Measurements from ENCODE around the gene CRAT. TPM values are rescaled to one million over a fixed set of nuclear protein-coding genes. Genes with fewer than 3 reads are reported as not detected.

The CRAT gene
- total RNA-seq, 4 donors from 2014 or later, result 59.6 to 91.2 (median 67.5) TPM

GRCh38 chr9:129089246-129089645 lies 21.3 kb downstream of the CRAT start:
- H3K4me1 ChIP-seq, result no peaks in the 10 kb centered on the region
- H3K27me3 ChIP-seq, result no peaks in the 10 kb centered on the region
- no peak for ATAC-seq
- TF ChIP-seq CTCF (IDR thresholded peaks at IDR 0.05) (no peak), POLR2A (IDR thresholded peaks at IDR 0.05) (no peak), POLR2AphosphoS5 (IDR thresholded peaks at IDR 0.05) (no peak), EP300 (IDR thresholded peaks at IDR 0.05) (no peak)
- H3K27ac ChIP-seq, result no peak overlapping the region
- peaks cover 0 to 66% of the 10 kb centered on the region in 2 donors for H3K36me3 ChIP-seq
- H3K9me3 ChIP-seq, result no peaks in the 10 kb centered on the region
- 87% methylated on average over 13 of the region's 15 CpGs; no CpG with 5 or more reads in 1 of the 2 donors for WGBS, 2 donors (ENCODE audit: low coverage in 1 of 2)
- H3K4me3 ChIP-seq, result no peak overlapping the region

GRCh38 chr9:129084087-129084486 lies 26.5 kb downstream of the CRAT start:
- WGBS, 2 donors (ENCODE audit: low coverage in 1 of 2), result 100% methylated on average over 2 of the region's 7 CpGs; no CpG with 5 or more reads in 1 of the 2 donors
- H3K9me3 ChIP-seq, result no peaks in the 10 kb centered on the region
- no peaks in the 10 kb centered on the region for H3K27me3 ChIP-seq
- H3K36me3 ChIP-seq, result peaks cover 0 to 47% of the 10 kb centered on the region in 2 donors
- ATAC-seq, result no peak
- peaks cover 0 to 31% (median 10%) of the 10 kb centered on the region in 3 donors for H3K4me1 ChIP-seq
- TF ChIP-seq POLR2AphosphoS5 (IDR thresholded peaks at IDR 0.05), result no peak
- no peak for TF ChIP-seq POLR2A (IDR thresholded peaks at IDR 0.05)
- TF ChIP-seq CTCF (IDR thresholded peaks at IDR 0.05), result no peak
- no peak for TF ChIP-seq EP300 (IDR thresholded peaks at IDR 0.05)
- no peak overlapping the region for H3K27ac ChIP-seq
- H3K4me3 ChIP-seq, result no peak overlapping the region

GRCh38 chr9:129081388-129081904 lies 29.1 kb downstream of the CRAT start:
- no CpG with 5 or more reads among the region's 30 CpGs for WGBS, 2 donors (ENCODE audit: low coverage in 1 of 2)

GRCh38 chr9:129080601-129081387 lies 29.8 kb downstream of the CRAT start, which contains the start of gene DOLPP1:
Gene DOLPP1 (plus strand): TSS chr9:129081111. CDS start chr9:129081132, 21 bp downstream.
- WGBS, 2 donors (ENCODE audit: low coverage in 1 of 2), result no CpG with 5 or more reads among the region's 70 CpGs
- peak; percentile 99 for ATAC-seq
- TF ChIP-seq EP300 (IDR thresholded peaks at IDR 0.05) (no peak), POLR2AphosphoS5 (IDR thresholded peaks at IDR 0.05) (peak; percentile 54), POLR2A (IDR thresholded peaks at IDR 0.05) (peak; percentile 35 to 46)

More at GRCh38 chr9:129081388-129081904, 29.1 kb downstream of the CRAT start:
- Histone ChIP-seq H3K4me1 (peaks cover 0 to 31% (median 10%) of the 10 kb centered on the region in 3 donors), H3K27me3 (no peaks in the 10 kb centered on the region), H3K36me3 (peaks cover 0 to 21% of the 10 kb centered on the region in 2 donors), H3K9me3 (no peaks in the 10 kb centered on the region), H3K27ac (peak overlapping the region; percentile 43 to 86 (median 84)), H3K4me3 (peak overlapping the region; percentile 63 to 64)
- ATAC-seq, result no peak
- TF ChIP-seq CTCF (IDR thresholded peaks at IDR 0.05) (no peak), EP300 (IDR thresholded peaks at IDR 0.05) (no peak), POLR2AphosphoS5 (IDR thresholded peaks at IDR 0.05) (no peak), POLR2A (IDR thresholded peaks at IDR 0.05) (no peak)

GRCh38 chr9:129080298-129080600 lies 30.3 kb downstream of the CRAT start:
- no peaks in the 10 kb centered on the region for H3K27me3 ChIP-seq
- no peak for ATAC-seq
- H3K4me1 ChIP-seq, result peaks cover 0 to 31% (median 10%) of the 10 kb centered on the region in 3 donors
- H3K4me3 ChIP-seq, result peak overlapping the region; percentile 20 to 63
- peak overlapping the region in 3 of 4 donors; percentile 53 to 83 (median 74) for H3K27ac ChIP-seq
- 2 to 10% methylated on average over 7 to 11 of the region's 12 CpGs for WGBS, 2 donors (ENCODE audit: low coverage in 1 of 2)
- H3K36me3 ChIP-seq, result peaks cover 0 to 9% of the 10 kb centered on the region in 2 donors
- H3K9me3 ChIP-seq, result no peaks in the 10 kb centered on the region
- TF ChIP-seq POLR2AphosphoS5 (IDR thresholded peaks at IDR 0.05) (no peak), EP300 (IDR thresholded peaks at IDR 0.05) (no peak), POLR2A (IDR thresholded peaks at IDR 0.05) (no peak), CTCF (IDR thresholded peaks at IDR 0.05) (no peak)

More at GRCh38 chr9:129080601-129081387, 29.8 kb downstream of the CRAT start, which contains the start of gene DOLPP1:
- peaks cover 0 to 31% (median 10%) of the 10 kb centered on the region in 3 donors for H3K4me1 ChIP-seq
- H3K27ac ChIP-seq, result peak within 1 kb of the TSS; percentile 43 to 86 (median 84)
- H3K36me3 ChIP-seq, result peaks cover 0 to 15% of the 10 kb centered on the region in 2 donors
- H3K9me3 ChIP-seq, result no peaks in the 10 kb centered on the region
- no peaks in the 10 kb centered on the region for H3K27me3 ChIP-seq
- peak within 1 kb of the TSS; percentile 63 to 64 for H3K4me3 ChIP-seq
